Measurements from ENCODE around the gene CCDC185.

CCDC185 gene

GRCh38 chr1:223393275-223394214 lies at the start of gene CCDC185:
TSS of gene CCDC185 (plus strand) at chr1:223393415. CDS start at chr1:223393476, 61 bp downstream.
- H3K36me3 Mint-ChIP-seq (ENCODE audit: low read depth) = no peaks in the 10 kb centered on the region
- peaks cover 48% of the 10 kb centered on the region for H3K27me3 Mint-ChIP-seq
- H3K4me3 Mint-ChIP-seq = no peak within 1 kb of the TSS
- H3K27ac Mint-ChIP-seq = no peak within 1 kb of the TSS
- intact Hi-C loops (cut with micrococcal nuclease) = no loop called here
- H3K9me3 Mint-ChIP-seq = no peaks in the 10 kb centered on the region
- no peaks in the 10 kb centered on the region for H3K4me1 Mint-ChIP-seq (ENCODE audit: low read depth)

GRCh38 chr1:223343692-223344091 lies 49.5 kb upstream of the CCDC185 start:
- Mint-ChIP-seq H3K4me3 (no peak overlapping the region), H3K9me3 (no peaks in the 10 kb centered on the region), H3K4me1 (ENCODE audit: low read depth) (no peaks in the 10 kb centered on the region), H3K36me3 (ENCODE audit: low read depth) (no peaks in the 10 kb centered on the region), H3K27me3 (peaks cover 14% of the 10 kb centered on the region), H3K27ac (no peak overlapping the region)
- intact Hi-C loops (cut with micrococcal nuclease) = no loop called here

- intact Hi-C loops (cut with micrococcal nuclease) = no loop called here
- Mint-ChIP-seq H3K36me3 (ENCODE audit: low read depth) (no peaks in the 10 kb centered on the region), H3K4me3 (no peak overlapping the region), H3K4me1 (ENCODE audit: low read depth) (no peaks in the 10 kb centered on the region), H3K27me3 (peaks cover 16% of the 10 kb centered on the region), H3K27ac (no peak overlapping the region), H3K9me3 (no peaks in the 10 kb centered on the region)
Measured at GRCh38 chr1:223344491-223344890, 48.7 kb upstream of the CCDC185 start.

GRCh38 chr1:223345720-223346119 lies 47.5 kb upstream of the CCDC185 start:
- Mint-ChIP-seq H3K4me1 (ENCODE audit: low read depth) (no peaks in the 10 kb centered on the region), H3K36me3 (ENCODE audit: low read depth) (no peaks in the 10 kb centered on the region), H3K9me3 (no peaks in the 10 kb centered on the region), H3K27me3 (peaks cover 13% of the 10 kb centered on the region), H3K4me3 (no peak overlapping the region), H3K27ac (no peak overlapping the region)
- intact Hi-C loops (cut with micrococcal nuclease) = no loop called here

- H3K4me3 Mint-ChIP-seq = no peak overlapping the region
- peaks cover 10% of the 10 kb centered on the region for H3K27me3 Mint-ChIP-seq
- intact Hi-C loops (cut with micrococcal nuclease) = no loop called here
- no peak overlapping the region for H3K27ac Mint-ChIP-seq
- no peaks in the 10 kb centered on the region for H3K9me3 Mint-ChIP-seq
- H3K4me1 Mint-ChIP-seq (ENCODE audit: low read depth) = no peaks in the 10 kb centered on the region
- no peaks in the 10 kb centered on the region for H3K36me3 Mint-ChIP-seq (ENCODE audit: low read depth)
Measured at GRCh38 chr1:223346311-223346710, 46.9 kb upstream of the CCDC185 start.

GRCh38 chr1:223347583-223347982 lies 45.6 kb upstream of the CCDC185 start:
- H3K4me1 Mint-ChIP-seq (ENCODE audit: low read depth) = no peaks in the 10 kb centered on the region
- peaks cover 13% of the 10 kb centered on the region for H3K27me3 Mint-ChIP-seq
- no peaks in the 10 kb centered on the region for H3K9me3 Mint-ChIP-seq
- intact Hi-C loops (cut with micrococcal nuclease) = no loop called here
- H3K4me3 Mint-ChIP-seq = no peak overlapping the region
- no peak overlapping the region for H3K27ac Mint-ChIP-seq
- no peaks in the 10 kb centered on the region for H3K36me3 Mint-ChIP-seq (ENCODE audit: low read depth)

GRCh38 chr1:223348439-223348838 lies 44.8 kb upstream of the CCDC185 start:
- Mint-ChIP-seq H3K4me1 (ENCODE audit: low read depth) (no peaks in the 10 kb centered on the region), H3K27me3 (peaks cover 18% of the 10 kb centered on the region), H3K27ac (no peak overlapping the region), H3K4me3 (no peak overlapping the region), H3K9me3 (no peaks in the 10 kb centered on the region), H3K36me3 (ENCODE audit: low read depth) (no peaks in the 10 kb centered on the region)
- intact Hi-C loops (cut with micrococcal nuclease) = no loop called here

GRCh38 chr1:223349241-223349640 lies 44.0 kb upstream of the CCDC185 start:
- no peaks in the 10 kb centered on the region for H3K36me3 Mint-ChIP-seq (ENCODE audit: low read depth)
- H3K27ac Mint-ChIP-seq = no peak overlapping the region
- no peaks in the 10 kb centered on the region for H3K4me1 Mint-ChIP-seq (ENCODE audit: low read depth)
- H3K9me3 Mint-ChIP-seq = no peaks in the 10 kb centered on the region
- peaks cover 24% of the 10 kb centered on the region for H3K27me3 Mint-ChIP-seq
- no peak overlapping the region for H3K4me3 Mint-ChIP-seq
- intact Hi-C loops (cut with micrococcal nuclease) = no loop called here

- Mint-ChIP-seq H3K4me1 (ENCODE audit: low read depth) (no peaks in the 10 kb centered on the region), H3K27me3 (peaks cover 28% of the 10 kb centered on the region), H3K4me3 (no peak overlapping the region), H3K27ac (no peak overlapping the region), H3K9me3 (no peaks in the 10 kb centered on the region), H3K36me3 (ENCODE audit: low read depth) (no peaks in the 10 kb centered on the region)
- intact Hi-C loops (cut with micrococcal nuclease) = no loop called here
Measured at GRCh38 chr1:223350361-223350908, 42.8 kb upstream of the CCDC185 start.

- no peaks in the 10 kb centered on the region for H3K4me1 Mint-ChIP-seq (ENCODE audit: low read depth)
- H3K36me3 Mint-ChIP-seq (ENCODE audit: low read depth) = no peaks in the 10 kb centered on the region
- H3K27ac Mint-ChIP-seq = no peak overlapping the region
- peaks cover 44% of the 10 kb centered on the region for H3K27me3 Mint-ChIP-seq
- intact Hi-C loops (cut with micrococcal nuclease) = no loop called here
- no peak overlapping the region for H3K4me3 Mint-ChIP-seq
- no peaks in the 10 kb centered on the region for H3K9me3 Mint-ChIP-seq
Measured at GRCh38 chr1:223352944-223353343, 40.3 kb upstream of the CCDC185 start.

GRCh38 chr1:223353939-223354338 lies 39.3 kb upstream of the CCDC185 start:
- no peaks in the 10 kb centered on the region for H3K36me3 Mint-ChIP-seq (ENCODE audit: low read depth)
- H3K4me3 Mint-ChIP-seq = no peak overlapping the region
- no peaks in the 10 kb centered on the region for H3K9me3 Mint-ChIP-seq
- no peaks in the 10 kb centered on the region for H3K4me1 Mint-ChIP-seq (ENCODE audit: low read depth)
- H3K27ac Mint-ChIP-seq = no peak overlapping the region
- intact Hi-C loops (cut with micrococcal nuclease) = no loop called here
- H3K27me3 Mint-ChIP-seq = peaks cover 45% of the 10 kb centered on the region

- Mint-ChIP-seq H3K27me3 (peaks cover 62% of the 10 kb centered on the region), H3K9me3 (no peaks in the 10 kb centered on the region), H3K27ac (no peak overlapping the region), H3K4me1 (ENCODE audit: low read depth) (no peaks in the 10 kb centered on the region), H3K4me3 (no peak overlapping the region), H3K36me3 (ENCODE audit: low read depth) (no peaks in the 10 kb centered on the region)
- intact Hi-C loops (cut with micrococcal nuclease) = no loop called here
Measured at GRCh38 chr1:223355699-223356098, 37.5 kb upstream of the CCDC185 start.

GRCh38 chr1:223358826-223359225 lies 34.4 kb upstream of the CCDC185 start:
- Mint-ChIP-seq H3K4me1 (ENCODE audit: low read depth) (peaks cover 10% of the 10 kb centered on the region), H3K27me3 (peaks cover 73% of the 10 kb centered on the region), H3K36me3 (ENCODE audit: low read depth) (no peaks in the 10 kb centered on the region), H3K27ac (no peak overlapping the region), H3K9me3 (no peaks in the 10 kb centered on the region), H3K4me3 (no peak overlapping the region)
- intact Hi-C loops (cut with micrococcal nuclease) = no loop called here

GRCh38 chr1:223363057-223363855 lies 30.0 kb upstream of the CCDC185 start:
- Mint-ChIP-seq H3K9me3 (no peaks in the 10 kb centered on the region), H3K27ac (no peak overlapping the region), H3K27me3 (peaks cover 67% of the 10 kb centered on the region), H3K4me1 (ENCODE audit: low read depth) (peaks cover 22% of the 10 kb centered on the region), H3K36me3 (ENCODE audit: low read depth) (no peaks in the 10 kb centered on the region), H3K4me3 (peak overlapping the region; percentile 70)
- intact Hi-C loops (cut with micrococcal nuclease) = no loop called here

All from dendritic cell treated with granulocyte-macrophage colony-stimulating factor and Interleukin-4, amounts not matched to agents 40 ng/mL and 50 ng/mL, for 4 days (primary cell).